A549 treated with CORT108297 at 1 μM for 4 hours (cell line): ENCODE data around the gene CKAP2L. TPM values are rescaled to one million over a fixed set of nuclear protein-coding genes. Genes with fewer than 3 reads are reported as not detected.

ENCODE experiments used
- total RNA-seq: library from RNA; stranded (reverse); fragments of 200-300 nt; extraction: Qiagen RNA extraction; gene quantifications from 5 replicates; pipeline ENCODE4 v1.2.3, GENCODE V29; 2022

CKAP2L gene, protein sequence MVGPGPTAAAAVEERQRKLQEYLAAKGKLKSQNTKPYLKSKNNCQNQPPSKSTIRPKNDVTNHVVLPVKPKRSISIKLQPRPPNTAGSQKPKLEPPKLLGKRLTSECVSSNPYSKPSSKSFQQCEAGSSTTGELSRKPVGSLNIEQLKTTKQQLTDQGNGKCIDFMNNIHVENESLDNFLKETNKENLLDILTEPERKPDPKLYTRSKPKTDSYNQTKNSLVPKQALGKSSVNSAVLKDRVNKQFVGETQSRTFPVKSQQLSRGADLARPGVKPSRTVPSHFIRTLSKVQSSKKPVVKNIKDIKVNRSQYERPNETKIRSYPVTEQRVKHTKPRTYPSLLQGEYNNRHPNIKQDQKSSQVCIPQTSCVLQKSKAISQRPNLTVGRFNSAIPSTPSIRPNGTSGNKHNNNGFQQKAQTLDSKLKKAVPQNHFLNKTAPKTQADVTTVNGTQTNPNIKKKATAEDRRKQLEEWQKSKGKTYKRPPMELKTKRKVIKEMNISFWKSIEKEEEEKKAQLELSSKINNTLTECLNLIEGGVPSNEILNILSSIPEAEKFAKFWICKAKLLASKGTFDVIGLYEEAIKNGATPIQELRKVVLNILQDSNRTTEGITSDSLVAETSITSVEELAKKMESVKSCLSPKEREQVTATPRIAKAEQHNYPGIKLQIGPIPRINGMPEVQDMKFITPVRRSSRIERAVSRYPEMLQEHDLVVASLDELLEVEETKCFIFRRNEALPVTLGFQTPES
- total RNA-seq = 12.6 to 18.8 TPM (median 13.7 TPM) in 5 replicates

DNA sequence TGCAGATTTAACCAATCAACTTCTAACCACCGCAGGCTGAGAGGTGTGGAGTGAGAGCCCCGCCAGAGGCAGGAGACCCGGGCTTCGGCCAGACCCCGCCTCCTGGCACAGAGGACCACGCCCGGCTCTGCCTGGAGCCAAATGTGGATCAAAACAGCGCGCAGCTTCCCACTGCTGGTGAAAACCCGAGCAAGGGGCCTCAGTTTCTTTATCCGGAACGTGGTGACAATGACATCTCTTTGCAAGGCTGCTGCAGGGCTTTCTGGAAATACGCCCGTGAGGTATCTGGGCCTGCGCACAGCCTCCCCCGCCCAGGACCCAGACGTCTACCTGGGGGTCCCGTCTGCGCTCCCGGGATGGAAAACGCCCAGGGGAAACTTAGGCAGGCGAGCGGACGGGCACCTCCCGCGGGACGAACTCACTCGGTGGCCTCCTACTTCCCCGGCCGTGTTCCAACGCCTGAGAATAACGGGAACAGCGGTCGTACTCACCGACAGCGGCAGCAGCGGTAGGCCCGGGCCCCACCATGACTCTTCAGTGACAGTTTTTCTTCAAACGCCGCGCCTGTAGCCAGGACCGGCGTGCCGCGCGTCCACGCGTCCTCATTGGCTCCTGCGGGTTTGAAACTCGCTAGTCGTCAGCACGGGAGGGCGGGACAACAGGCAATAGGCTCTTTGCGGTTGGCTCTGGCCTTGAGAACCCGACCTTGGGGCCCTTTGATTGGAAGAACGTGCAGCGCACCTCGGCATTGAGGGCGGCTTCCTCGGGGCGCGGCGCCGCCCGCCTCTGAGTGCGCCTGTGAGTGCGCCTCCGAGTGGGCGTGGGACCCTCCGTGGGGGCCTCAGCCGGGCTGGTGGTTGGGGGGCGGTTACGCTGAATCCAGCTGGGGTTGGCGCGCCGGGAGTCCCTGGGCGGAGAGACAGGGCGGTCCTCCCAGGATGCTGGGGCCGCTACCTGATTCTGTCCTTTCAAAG is at the start of gene CKAP2L:
TSS of gene CKAP2L (minus strand) at position 539 of the 974 bp plus-strand sequence. CDS start at position 528, 11 bp downstream.

DNA sequence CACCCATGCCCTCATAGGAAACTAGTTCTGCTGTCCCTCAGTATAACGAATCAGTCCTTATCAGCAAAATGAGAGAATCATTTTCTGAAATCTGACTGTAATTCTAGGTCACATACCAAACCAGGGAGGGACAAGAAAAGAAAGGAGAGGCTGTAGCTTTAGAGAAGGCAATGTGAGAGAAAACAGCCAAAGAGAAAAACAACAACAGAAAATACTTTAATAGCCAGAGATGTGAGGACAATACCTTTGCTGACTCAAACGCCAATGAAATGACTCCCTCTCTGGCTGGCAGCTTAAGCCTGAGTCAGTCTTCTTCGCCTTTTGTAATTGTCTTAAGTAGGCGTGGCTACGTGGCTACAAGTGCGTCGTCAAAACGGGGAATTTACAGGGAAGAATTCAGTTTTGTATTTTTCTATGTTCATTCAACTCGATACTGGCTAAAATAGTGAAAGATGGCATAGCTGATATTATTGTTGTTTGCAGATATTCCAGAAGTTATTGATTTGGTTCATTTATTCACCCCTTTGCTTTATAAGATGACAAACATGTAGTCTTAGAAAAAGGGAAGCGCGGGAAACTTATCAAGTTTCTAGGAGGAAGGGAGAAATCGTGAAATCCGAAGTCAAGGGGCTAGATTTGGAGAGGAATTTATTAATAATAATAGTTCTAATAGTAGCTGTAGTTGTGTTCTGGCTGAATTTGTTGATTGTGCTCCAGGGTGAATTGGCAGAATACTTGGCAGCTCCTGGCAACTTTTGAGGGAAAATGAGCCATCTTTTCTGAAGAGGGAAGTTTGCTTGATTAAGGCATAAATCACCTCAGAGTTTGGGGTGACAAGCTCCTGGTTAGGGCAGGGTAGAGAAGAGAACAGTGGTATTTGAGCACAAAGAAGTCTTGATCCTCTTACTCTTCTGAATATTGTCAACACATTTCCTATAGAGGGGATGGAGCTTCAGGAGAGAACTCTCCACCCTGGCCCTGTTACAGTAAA is 20.1 kb upstream of the CKAP2L start, which contains the start of gene IL1A:
TSS of gene IL1A (minus strand) at position 295 of the 991 bp plus-strand sequence. CDS start 723 bp downstream, outside the sequence.

DNA sequence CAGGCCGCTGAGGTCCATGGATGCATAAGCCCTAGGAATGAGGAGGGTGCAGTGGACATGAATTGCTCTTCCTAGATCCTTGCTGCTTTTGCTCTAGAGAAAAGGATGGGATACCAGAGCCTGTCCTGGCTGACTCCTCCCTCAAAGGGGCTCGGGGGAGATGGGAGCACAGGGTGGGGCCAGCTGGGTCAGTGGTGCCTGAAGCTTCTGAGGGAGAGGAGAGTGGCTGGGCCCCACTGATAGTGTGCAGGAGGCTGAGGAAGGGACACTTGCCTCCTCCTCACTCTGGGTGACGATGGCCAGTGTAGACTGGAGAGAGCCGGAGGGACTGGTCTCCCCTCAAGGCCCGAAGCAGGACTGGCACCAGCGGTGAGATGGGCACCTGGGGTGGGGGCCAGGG is 43.6 kb downstream of the CKAP2L start, which contains the start of gene NT5DC4:
TSS of gene NT5DC4 (plus strand) at position 236 of the 400 bp plus-strand sequence. CDS start at position 296, 60 bp downstream.

Other genes with a start within 250 kb of the CKAP2L start
- 23.7 to 26.2 TPM (median 25.0 TPM) in 5 replicates for gene POLR1B, start 222.1 kb downstream of the CKAP2L start, total RNA-seq
- gene CHCHD5, start 180.0 kb downstream of the CKAP2L start, total RNA-seq = 58.9 to 72.1 TPM (median 64.6 TPM) in 5 replicates
- 126 to 157 TPM (median 136 TPM) in 5 replicates for gene SLC20A1, start 118.7 kb downstream of the CKAP2L start, total RNA-seq
- gene NT5DC4, start 43.6 kb downstream of the CKAP2L start, total RNA-seq = 0.06 TPM in 1 of 5 replicates, not detected in the others
- 0.06 to 0.22 TPM (median 0.16 TPM) in 5 replicates for gene IL1A, start 19.9 kb upstream of the CKAP2L start, total RNA-seq
- 0.21 to 0.57 TPM (median 0.24 TPM) in 5 replicates for gene IL1B, start 72.2 kb upstream of the CKAP2L start, total RNA-seq
- gene IL37, start 146.6 kb upstream of the CKAP2L start, total RNA-seq = not detected in 5 replicates
- gene IL36G, start 213.4 kb upstream of the CKAP2L start, total RNA-seq = not detected in 5 replicates
- gene IL36A, start 240.8 kb upstream of the CKAP2L start, total RNA-seq = not detected in 5 replicates